Esophagus muscularis mucosa (tissue), 3 donors: ENCODE data around the gene ATP1A1.

Experiments
- CTCF ChIP-seq, 3 experiments: fragments of 200-600 bp in 2 of 3; fragments of 450-650 bp in 1 of 3; sonication (generic) in 2 of 3; IDR thresholded peaks; one replicate each; pipeline ENCODE4 v1.5.1; 2017 to 2019; ENCODE audit warnings: antibody characterized with exemption in 3 of 3, mild to moderate bottlenecking in 2 of 3, moderate library complexity in 1 of 3
- EP300 ChIP-seq: sonication (generic); formaldehyde crosslinking; IDR thresholded peaks from one replicate; pipeline ENCODE4 v1.6.1; 2017; ENCODE audit warnings: antibody characterized with exemption

GRCh38 chr1:116359060-116359830, 13.8 kb upstream of the ATP1A1 start:
- TF ChIP-seq CTCF (IDR thresholded peaks at IDR 0.05): no peak
- no peak for TF ChIP-seq EP300
